Neural progenitor cell (in vitro differentiated cells): Measurements from ENCODE around the gene PYROXD2. TPM values are rescaled to one million over a fixed set of nuclear protein-coding genes. Genes with fewer than 3 reads are reported as not detected.

Experiments
- DNase-seq: peaks from one replicate; pipeline ENCODE4 v3.0.0-alpha.2; 2016; ENCODE audit warnings: low spot score
- H2AFZ ChIP-seq: fragments of 200-600 bp; sonication (generic); replicated peaks from 2 replicates; pipeline ENCODE4 v1.6.1; 2016; ENCODE audit warnings: antibody characterized with exemption
- H3F3A ChIP-seq: fragments of 200-600 bp; sonication (generic); 2 replicates; pipeline ENCODE4 v1.6.1; 2016; ENCODE audit warnings: antibody characterized with exemption, low read depth
- H3K27ac ChIP-seq: fragments of 200-600 bp; sonication (generic); 2 replicates; pipeline ENCODE4 v1.5.1; 2016; ENCODE audit warnings: mild to moderate bottlenecking
- H3K27me3 ChIP-seq: fragments of 200-600 bp; sonication (generic); 2 replicates; pipeline ENCODE4 v1.6.1; 2016; ENCODE audit warnings: mild to moderate bottlenecking, moderate library complexity
- H3K36me3 ChIP-seq: fragments of 200-600 bp; sonication (generic); 2 replicates; pipeline ENCODE4 v1.5.1; 2016
- H3K4me1 ChIP-seq: fragments of 200-600 bp; sonication (generic); 2 replicates; pipeline ENCODE4 v1.6.1; 2016; ENCODE audit warnings: mixed run types
- H3K4me2 ChIP-seq: fragments of 200-600 bp; sonication (generic); 2 replicates; pipeline ENCODE4 v1.6.1; 2016
- H3K4me3 ChIP-seq: fragments of 200-600 bp; sonication (generic); 2 replicates; pipeline ENCODE4 v1.5.1; 2016
- H3K79me2 ChIP-seq: fragments of 200-600 bp; sonication (generic); 2 replicates; pipeline ENCODE4 v1.6.1; 2016; ENCODE audit warnings: low read depth
- H3K9ac ChIP-seq: fragments of 200-600 bp; sonication (generic); 2 replicates; pipeline ENCODE4 v1.6.1; 2016
- H3K9me3 ChIP-seq: fragments of 200-600 bp; sonication (generic); 2 replicates; pipeline ENCODE4 v1.5.1; 2016; ENCODE audit warnings: low read depth
- H4K20me1 ChIP-seq: fragments of 200-600 bp; sonication (generic); 2 replicates; pipeline ENCODE4 v1.6.1; 2016; ENCODE audit warnings: low read depth
- H3K27ac Mint-ChIP-seq: 3 replicates; pipeline ENCODE4 v1.8.0; 2021; ENCODE audit warnings: mixed read lengths
- H3K27me3 Mint-ChIP-seq: 2 replicates; pipeline ENCODE4 v1.8.0; 2022; ENCODE audit warnings: low read depth, mild to moderate bottlenecking, inconsistent platforms, moderate library complexity, mixed read lengths; ENCODE audit not compliant: insufficient read depth
- H3K36me3 Mint-ChIP-seq: 3 replicates; pipeline ENCODE4 v1.8.0; 2021; ENCODE audit warnings: mixed read lengths
- H3K4me1 Mint-ChIP-seq: 3 replicates; pipeline ENCODE4 v1.8.0; 2021; ENCODE audit warnings: mixed read lengths
- H3K4me3 Mint-ChIP-seq: 3 replicates; pipeline ENCODE4 v1.8.0; 2021; ENCODE audit warnings: mild to moderate bottlenecking, moderate library complexity, mixed read lengths
- H3K9me3 Mint-ChIP-seq: 3 replicates; pipeline ENCODE4 v1.8.0; 2020; ENCODE audit warnings: mixed read lengths
- EZH2 ChIP-seq: fragments of 200-600 bp; sonication (generic); IDR thresholded peaks from 2 replicates; pipeline ENCODE4 v1.6.1; 2017; ENCODE audit warnings: antibody characterized with exemption, mild to moderate bottlenecking, moderate library complexity
- EZH2phosphoT487 ChIP-seq: fragments of 200-600 bp; sonication (generic); IDR thresholded peaks from 2 replicates; pipeline ENCODE4 v1.6.1; 2017; ENCODE audit warnings: antibody characterized with exemption
- total RNA-seq: library from RNA; depleted of rRNA; stranded (reverse); fragments of >200 nt; gene quantifications from 2 replicates; pipeline ENCODE4 v1.2.3, GENCODE V29; 2015; ENCODE audit warnings: low replicate concordance
- TF ChIP-seq, protein P1 (sequence below): fragments of 200-600 bp; sonication (generic); IDR thresholded peaks from 2 replicates; pipeline ENCODE4 v1.5.1; 2017; ENCODE audit warnings: antibody characterized with exemption, mild to moderate bottlenecking

Gene PYROXD2
- total RNA-seq, 1 donor from 2014 or later: 10.5 TPM

GRCh38 chr10:98366062-98366530, 48.9 kb downstream of the PYROXD2 start:
- no peak overlapping the region for H3K9ac ChIP-seq
- no peaks in the 10 kb centered on the region for H3K79me2 ChIP-seq
- H3K9me3 ChIP-seq: no peaks in the 10 kb centered on the region
- Mint-ChIP-seq H3K27ac (no peak overlapping the region), H3K27me3 (peaks cover 2% of the 10 kb centered on the region), H3K36me3 (no peaks in the 10 kb centered on the region), H3K4me1 (peaks cover 19% of the 10 kb centered on the region), H3K4me3 (no peak overlapping the region), H3K9me3 (no peaks in the 10 kb centered on the region)
- H4K20me1 ChIP-seq: no peaks in the 10 kb centered on the region
- no peaks in the 10 kb centered on the region for H3K36me3 ChIP-seq
- H3K4me3 ChIP-seq: no peak overlapping the region
- H3F3A ChIP-seq: no peaks in the 10 kb centered on the region
- H3K4me2 ChIP-seq: no peak overlapping the region
- H3K27me3 ChIP-seq: no peaks in the 10 kb centered on the region
- no peak overlapping the region for H2AFZ ChIP-seq
- no peak overlapping the region for H3K27ac ChIP-seq
- DNase-seq: no peak
- H3K4me1 ChIP-seq: no peaks in the 10 kb centered on the region
- TF ChIP-seq EZH2: no peak
- TF ChIP-seq, protein P1, sequence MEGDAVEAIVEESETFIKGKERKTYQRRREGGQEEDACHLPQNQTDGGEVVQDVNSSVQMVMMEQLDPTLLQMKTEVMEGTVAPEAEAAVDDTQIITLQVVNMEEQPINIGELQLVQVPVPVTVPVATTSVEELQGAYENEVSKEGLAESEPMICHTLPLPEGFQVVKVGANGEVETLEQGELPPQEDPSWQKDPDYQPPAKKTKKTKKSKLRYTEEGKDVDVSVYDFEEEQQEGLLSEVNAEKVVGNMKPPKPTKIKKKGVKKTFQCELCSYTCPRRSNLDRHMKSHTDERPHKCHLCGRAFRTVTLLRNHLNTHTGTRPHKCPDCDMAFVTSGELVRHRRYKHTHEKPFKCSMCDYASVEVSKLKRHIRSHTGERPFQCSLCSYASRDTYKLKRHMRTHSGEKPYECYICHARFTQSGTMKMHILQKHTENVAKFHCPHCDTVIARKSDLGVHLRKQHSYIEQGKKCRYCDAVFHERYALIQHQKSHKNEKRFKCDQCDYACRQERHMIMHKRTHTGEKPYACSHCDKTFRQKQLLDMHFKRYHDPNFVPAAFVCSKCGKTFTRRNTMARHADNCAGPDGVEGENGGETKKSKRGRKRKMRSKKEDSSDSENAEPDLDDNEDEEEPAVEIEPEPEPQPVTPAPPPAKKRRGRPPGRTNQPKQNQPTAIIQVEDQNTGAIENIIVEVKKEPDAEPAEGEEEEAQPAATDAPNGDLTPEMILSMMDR: no peak
- TF ChIP-seq EZH2phosphoT487: no peak

DNA sequence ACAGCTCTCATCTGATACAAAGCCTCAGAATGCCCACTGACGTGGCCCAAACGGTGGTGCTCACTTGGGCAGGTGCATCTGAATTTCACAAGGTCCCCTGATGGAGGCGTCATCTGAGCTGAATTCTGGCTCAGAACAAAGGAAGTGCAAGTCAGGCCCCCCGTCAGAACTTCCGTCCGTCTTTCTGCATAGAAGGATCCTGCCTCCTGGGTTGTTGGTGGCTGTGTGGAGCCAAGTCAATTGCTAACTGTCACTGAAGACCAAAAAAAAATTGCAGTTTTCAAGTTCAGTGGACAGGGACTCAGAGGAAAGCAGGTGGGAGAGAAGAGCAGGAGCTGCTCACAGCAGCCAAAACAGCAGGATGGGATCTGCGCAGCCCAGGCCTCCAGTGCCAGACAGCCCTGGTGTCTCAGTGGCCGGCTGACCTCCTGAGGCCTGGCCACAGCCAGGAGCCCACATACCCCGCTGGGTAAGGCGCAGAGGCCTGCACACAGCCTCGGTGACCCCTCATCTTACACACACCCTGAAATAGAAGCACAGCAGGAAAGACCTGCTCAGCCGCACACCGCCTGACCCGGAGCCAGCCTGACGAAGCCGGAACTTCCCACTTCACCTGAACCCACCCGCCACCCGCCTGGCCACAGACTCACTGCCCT, 49.4 kb downstream of the PYROXD2 start:
- TF ChIP-seq EZH2 (no peak), EZH2phosphoT487 (no peak)
- TF ChIP-seq, protein P1: no peak
- H3K27me3 ChIP-seq: no peaks in the 10 kb centered on the region
- Mint-ChIP-seq H3K9me3 (no peaks in the 10 kb centered on the region), H3K36me3 (no peaks in the 10 kb centered on the region), H3K27ac (no peak overlapping the region), H3K27me3 (peaks cover 4% of the 10 kb centered on the region), H3K4me3 (no peak overlapping the region), H3K4me1 (peaks cover 22% of the 10 kb centered on the region)
- H2AFZ ChIP-seq: no peak overlapping the region
- H3F3A ChIP-seq: no peaks in the 10 kb centered on the region
- no peaks in the 10 kb centered on the region for H4K20me1 ChIP-seq
- no peak overlapping the region for H3K4me2 ChIP-seq
- no peak overlapping the region for H3K27ac ChIP-seq
- H3K36me3 ChIP-seq: no peaks in the 10 kb centered on the region
- H3K79me2 ChIP-seq: no peaks in the 10 kb centered on the region
- H3K9me3 ChIP-seq: no peaks in the 10 kb centered on the region
- no peak overlapping the region for H3K4me3 ChIP-seq
- H3K9ac ChIP-seq: no peak overlapping the region
- no peaks in the 10 kb centered on the region for H3K4me1 ChIP-seq
- DNase-seq: no peak

DNA sequence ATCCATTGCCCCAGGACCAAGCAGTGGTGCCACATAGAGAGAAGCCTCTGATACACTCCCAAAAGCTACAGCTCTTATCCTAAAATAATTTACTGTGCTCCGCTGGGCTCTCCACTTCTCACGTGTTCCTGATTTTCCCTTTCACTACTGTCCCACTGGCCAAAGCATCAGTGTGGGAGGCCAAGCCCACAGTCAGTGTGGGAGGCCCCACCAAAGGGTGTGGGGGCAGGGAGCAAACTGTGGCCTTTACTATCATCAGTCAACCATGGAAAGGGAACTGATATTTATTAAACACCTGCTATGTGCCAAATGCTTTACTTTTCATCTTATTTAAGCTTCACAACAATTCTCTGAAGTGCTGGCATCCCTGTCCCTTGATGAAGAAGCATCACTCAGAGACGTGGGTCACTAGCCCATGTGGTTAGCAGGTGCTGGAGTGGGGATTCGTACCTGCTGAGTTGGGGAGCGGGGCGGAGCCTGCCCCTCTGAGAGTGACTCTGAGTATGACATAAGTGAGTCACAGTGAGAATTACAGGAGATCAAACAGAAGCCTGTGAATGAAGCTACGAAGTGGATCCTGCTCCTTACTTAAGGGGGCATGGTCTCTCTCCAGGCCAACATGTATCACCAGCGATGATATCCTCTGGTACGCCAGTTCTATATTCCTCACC, 50.4 kb downstream of the PYROXD2 start:
- H3K9ac ChIP-seq: no peak overlapping the region
- H3K27ac ChIP-seq: no peak overlapping the region
- no peaks in the 10 kb centered on the region for H3K36me3 Mint-ChIP-seq
- no peaks in the 10 kb centered on the region for H3K9me3 Mint-ChIP-seq
- no peaks in the 10 kb centered on the region for H3K36me3 ChIP-seq
- TF ChIP-seq EZH2phosphoT487 (no peak), EZH2 (no peak)
- TF ChIP-seq, protein P1: no peak
- no peaks in the 10 kb centered on the region for H3K27me3 ChIP-seq
- no peak overlapping the region for H3K4me2 ChIP-seq
- no peaks in the 10 kb centered on the region for H4K20me1 ChIP-seq
- H3K4me3 Mint-ChIP-seq: no peak overlapping the region
- no peak overlapping the region for H3K4me3 ChIP-seq
- H2AFZ ChIP-seq: no peak overlapping the region
- H3K27ac Mint-ChIP-seq: no peak overlapping the region
- H3K9me3 ChIP-seq: no peaks in the 10 kb centered on the region
- no peak for DNase-seq
- no peaks in the 10 kb centered on the region for H3K4me1 ChIP-seq
- H3K79me2 ChIP-seq: no peaks in the 10 kb centered on the region
- peaks cover 4% of the 10 kb centered on the region for H3K27me3 Mint-ChIP-seq
- H3K4me1 Mint-ChIP-seq: peaks cover 21% of the 10 kb centered on the region
- H3F3A ChIP-seq: no peaks in the 10 kb centered on the region
